Measurements from ENCODE around the gene SCN3B.
"Not testable (repeated sequence)": the region's sequence is repeated elsewhere in the genome, so short reads cannot be mapped to it uniquely, and the experiment has no call there.

Gene SCN3B

GRCh38 chr11:123674297-123674696 is 19.9 kb upstream of the SCN3B start:
- no peaks in the 10 kb centered on the region for H3K4me1 Mint-ChIP-seq
- H3K27ac Mint-ChIP-seq = no peak overlapping the region
- H3K36me3 Mint-ChIP-seq (ENCODE audit: low read depth) = no peaks in the 10 kb centered on the region
- H3K27me3 Mint-ChIP-seq (ENCODE audit: low read depth, poor library complexity) = peaks cover 11% of the 10 kb centered on the region
- TF ChIP-seq CTCF (IDR thresholded peaks at IDR 0.05) = no peak
- no peak for DNase-seq
- no peak overlapping the region for H3K4me3 Mint-ChIP-seq
- H3K9me3 Mint-ChIP-seq = no peaks in the 10 kb centered on the region

- TF ChIP-seq CTCF (IDR thresholded peaks at IDR 0.05) = no peak
- Mint-ChIP-seq H3K4me1 (no peaks in the 10 kb centered on the region), H3K36me3 (ENCODE audit: low read depth) (no peaks in the 10 kb centered on the region), H3K27ac (no peak overlapping the region), H3K9me3 (no peaks in the 10 kb centered on the region), H3K27me3 (ENCODE audit: low read depth, poor library complexity) (peaks cover 4% of the 10 kb centered on the region), H3K4me3 (no peak overlapping the region)
- no peak for DNase-seq
These were observed 18.1 kb upstream of the SCN3B start for GRCh38 chr11:123672568-123672967.

GRCh38 chr11:123671534-123671933 is 17.1 kb upstream of the SCN3B start:
- DNase-seq = no peak
- no peaks in the 10 kb centered on the region for H3K36me3 Mint-ChIP-seq (ENCODE audit: low read depth)
- H3K9me3 Mint-ChIP-seq = no peaks in the 10 kb centered on the region
- H3K4me3 Mint-ChIP-seq = no peak overlapping the region
- H3K4me1 Mint-ChIP-seq = no peaks in the 10 kb centered on the region
- no peak for TF ChIP-seq CTCF (IDR thresholded peaks at IDR 0.05)
- H3K27ac Mint-ChIP-seq = no peak overlapping the region
- peaks cover 4% of the 10 kb centered on the region for H3K27me3 Mint-ChIP-seq (ENCODE audit: low read depth, poor library complexity)

GRCh38 chr11:123670081-123670480 is 15.7 kb upstream of the SCN3B start:
- no peak for DNase-seq
- Mint-ChIP-seq H3K36me3 (ENCODE audit: low read depth) (no peaks in the 10 kb centered on the region), H3K4me1 (peaks cover 4% of the 10 kb centered on the region), H3K9me3 (no peaks in the 10 kb centered on the region), H3K27ac (no peak overlapping the region), H3K27me3 (ENCODE audit: low read depth, poor library complexity) (no peaks in the 10 kb centered on the region), H3K4me3 (no peak overlapping the region)
- no peak for TF ChIP-seq CTCF (IDR thresholded peaks at IDR 0.05)

- Mint-ChIP-seq H3K4me3 (no peak overlapping the region), H3K36me3 (ENCODE audit: low read depth) (no peaks in the 10 kb centered on the region), H3K27me3 (ENCODE audit: low read depth, poor library complexity) (peaks cover 4% of the 10 kb centered on the region), H3K9me3 (peaks cover 14% of the 10 kb centered on the region), H3K4me1 (peaks cover 4% of the 10 kb centered on the region), H3K27ac (no peak overlapping the region)
- no peak for DNase-seq
- TF ChIP-seq CTCF (IDR thresholded peaks at IDR 0.05) = no peak
These were observed 10.9 kb upstream of the SCN3B start for GRCh38 chr11:123665306-123665705.

- H3K27ac Mint-ChIP-seq; DNase-seq; H3K36me3 Mint-ChIP-seq (ENCODE audit: low read depth); H3K4me3 Mint-ChIP-seq: not testable (repeated sequence)
- Mint-ChIP-seq H3K27me3 (ENCODE audit: low read depth, poor library complexity) (peaks cover 35% of the 10 kb centered on the region), H3K4me1 (peaks cover 10% of the 10 kb centered on the region), H3K9me3 (peaks cover 14% of the 10 kb centered on the region)
These were observed 5.5 kb upstream of the SCN3B start for GRCh38 chr11:123659965-123660364.

All from nephron progenitor cell (in vitro differentiated cells).